Effector CD8-positive, alpha-beta T cell (primary cell): Measurements from ENCODE around the gene FOXD1.
"Not testable (repeated sequence)": the region's sequence is repeated elsewhere in the genome, so short reads cannot be mapped to it uniquely, and the experiment has no call there.

ENCODE experiments used
- DNase-seq: peaks from one replicate; lab custom pipeline; 2025; lab: John Stamatoyannopoulos, UW
- total RNA-seq, 4 experiments: gene quantifications; one replicate each; lab custom pipeline; 2026; lab: John Stamatoyannopoulos, UW

Gene FOXD1
- total RNA-seq = 0.27 to 0.97 (median 0.67) reads per million in 4 experiments

DNA sequence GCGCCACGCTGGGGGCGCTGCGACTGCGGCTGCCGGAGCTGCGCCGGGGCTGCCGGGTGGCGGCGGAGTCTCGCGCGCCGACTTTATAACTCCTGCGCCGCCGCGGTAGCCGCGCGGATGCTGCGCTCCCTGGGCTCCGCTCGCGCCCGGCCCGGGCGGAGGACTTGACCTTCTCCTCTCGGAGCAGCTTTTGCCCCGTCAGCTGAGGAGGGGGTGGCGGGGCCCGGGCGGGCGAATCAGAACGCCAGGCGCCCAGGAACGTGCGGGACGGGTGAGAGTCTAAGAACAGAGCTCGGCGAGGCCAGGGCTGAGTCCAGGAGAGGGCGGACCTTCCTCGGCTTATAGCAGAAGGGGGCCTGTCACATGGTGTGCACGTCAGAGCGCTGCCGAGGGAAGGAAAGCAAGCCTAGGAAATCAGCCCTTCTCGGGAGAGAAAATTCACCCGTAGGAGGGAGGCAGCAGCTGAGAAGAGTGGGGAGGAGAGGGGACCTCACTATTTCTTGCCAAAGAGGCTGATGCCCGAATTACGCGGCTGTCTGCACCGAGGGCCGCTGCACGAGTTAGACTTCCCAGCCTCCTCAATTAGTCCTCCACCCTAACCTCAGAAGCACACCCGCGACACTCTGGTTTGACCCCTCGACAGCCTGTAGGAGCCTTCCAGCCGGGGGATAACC lies at the start of gene FOXD1:
TSS of gene FOXD1 (minus strand) at position 315 of the 674 bp plus-strand sequence. CDS start 415 bp downstream, outside the sequence.
- peak; percentile 5 for DNase-seq

DNA sequence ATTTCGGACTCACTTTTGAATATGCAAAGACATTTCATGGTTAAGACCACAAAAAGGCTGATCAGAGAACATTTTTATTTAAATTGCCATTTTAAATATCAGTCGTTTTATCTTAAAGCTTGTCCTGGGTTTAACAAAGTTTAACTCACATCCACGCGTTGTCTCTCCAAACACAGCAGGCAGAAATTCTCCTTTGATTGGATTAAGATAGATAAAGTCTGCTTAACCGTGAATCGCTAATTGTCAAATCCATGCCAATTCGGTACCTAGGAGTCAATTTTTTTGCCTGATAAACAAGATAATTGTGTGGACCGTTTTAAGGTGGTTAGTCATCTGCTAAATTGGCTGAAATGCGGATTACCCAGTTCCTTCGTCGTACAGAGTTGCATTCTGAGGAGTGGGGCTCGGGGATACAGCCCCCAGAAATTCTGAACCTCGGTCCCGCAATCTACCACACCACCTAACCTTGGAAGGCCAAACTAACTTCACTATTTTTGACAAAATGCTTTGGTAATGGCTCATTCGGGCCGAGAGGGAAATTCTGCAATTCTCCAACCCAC lies 49.0 kb upstream of the FOXD1 start:
- DNase-seq = no peak

- DNase-seq = no peak
Measured at GRCh38 chr5:73496984-73497457, 48.4 kb upstream of the FOXD1 start.

DNA sequence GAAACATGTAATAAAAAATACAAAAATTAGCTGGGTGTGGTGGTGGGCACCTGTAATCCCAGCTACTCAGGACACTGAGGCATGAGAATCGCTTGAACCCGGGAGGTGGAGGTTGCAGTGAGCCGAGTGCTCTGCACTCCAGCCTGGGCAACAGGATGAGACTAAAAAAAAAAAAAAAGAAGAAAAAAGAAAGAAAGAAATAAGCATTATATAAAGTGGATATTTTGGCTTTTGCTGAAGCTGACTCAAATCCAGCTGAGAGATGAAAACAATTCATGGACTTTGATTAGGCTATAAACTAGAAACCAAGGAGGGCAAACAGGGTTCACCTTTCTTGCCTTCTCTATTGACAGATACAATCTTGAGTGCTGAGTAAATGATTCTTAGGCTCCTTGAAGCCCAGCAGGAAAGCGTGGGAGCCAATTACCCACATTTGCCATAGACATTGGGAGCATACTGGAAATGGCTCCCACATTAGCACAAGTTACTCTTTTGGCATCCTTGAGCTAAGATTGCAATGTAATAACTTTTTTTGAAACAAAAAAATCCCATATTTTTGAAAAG lies 47.3 kb upstream of the FOXD1 start:
- no peak for DNase-seq

DNA sequence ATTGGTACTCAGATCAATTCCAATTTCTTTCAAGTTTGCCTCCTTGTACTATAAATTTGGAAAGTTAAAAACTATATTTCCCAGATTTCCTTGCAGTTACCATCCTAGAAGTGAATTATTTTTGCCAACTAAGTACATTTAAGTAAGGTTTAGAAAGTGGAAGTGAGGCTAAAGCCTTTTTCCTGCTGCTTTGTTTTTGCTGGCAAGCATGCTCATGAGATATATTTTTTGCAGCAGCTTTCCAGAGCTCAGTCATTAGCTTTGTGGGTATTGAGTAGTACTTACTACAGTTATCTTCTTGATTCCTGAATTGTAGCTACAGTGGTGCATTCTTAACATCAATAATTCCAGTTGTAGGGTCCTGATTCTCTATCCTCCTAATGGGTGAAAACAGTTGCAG lies 46.1 kb upstream of the FOXD1 start:
- DNase-seq = no peak

DNA sequence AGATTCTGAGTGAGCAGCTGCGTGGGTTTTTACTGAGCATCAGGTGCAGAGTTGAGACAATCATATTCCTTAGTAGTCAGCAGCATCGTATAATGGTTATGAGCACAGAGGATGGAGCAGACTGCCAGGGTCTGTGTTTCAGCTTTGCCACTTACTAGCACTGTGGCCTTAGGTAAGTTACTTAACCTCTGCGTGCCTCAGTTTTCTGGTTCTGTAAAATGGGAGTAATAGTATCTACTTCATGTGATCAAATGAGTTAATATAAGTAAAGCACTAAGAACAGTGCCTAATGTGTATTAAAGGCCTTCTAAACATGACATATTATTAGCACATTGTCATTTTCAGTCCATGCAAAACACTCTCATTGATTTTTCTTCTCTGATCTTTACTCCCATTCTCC lies 44.8 kb upstream of the FOXD1 start:
- DNase-seq = no peak

- DNase-seq = no peak
Measured at GRCh38 chr5:73491155-73491554, 42.6 kb upstream of the FOXD1 start.

- DNase-seq = no peak
Measured at GRCh38 chr5:73490088-73490487, 41.5 kb upstream of the FOXD1 start.

DNA sequence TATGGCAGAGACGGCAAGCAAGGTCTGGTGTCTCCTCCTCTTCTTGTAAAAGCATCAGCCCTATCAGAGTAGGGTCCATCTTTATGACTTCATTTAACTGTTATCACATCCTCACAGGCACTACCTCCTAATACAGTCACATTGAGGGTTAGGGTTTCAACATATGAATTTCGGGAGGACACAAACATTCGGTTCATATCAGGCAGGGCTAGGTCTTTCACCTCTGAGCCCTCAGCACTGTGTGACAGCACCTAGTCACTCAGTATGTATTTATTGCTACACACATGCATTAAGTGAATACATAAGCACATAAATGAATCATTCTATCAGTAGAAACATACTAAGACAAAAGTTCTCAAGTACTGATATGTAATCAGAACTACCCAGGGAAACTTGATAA lies 40.2 kb upstream of the FOXD1 start:
- DNase-seq = no peak

DNA sequence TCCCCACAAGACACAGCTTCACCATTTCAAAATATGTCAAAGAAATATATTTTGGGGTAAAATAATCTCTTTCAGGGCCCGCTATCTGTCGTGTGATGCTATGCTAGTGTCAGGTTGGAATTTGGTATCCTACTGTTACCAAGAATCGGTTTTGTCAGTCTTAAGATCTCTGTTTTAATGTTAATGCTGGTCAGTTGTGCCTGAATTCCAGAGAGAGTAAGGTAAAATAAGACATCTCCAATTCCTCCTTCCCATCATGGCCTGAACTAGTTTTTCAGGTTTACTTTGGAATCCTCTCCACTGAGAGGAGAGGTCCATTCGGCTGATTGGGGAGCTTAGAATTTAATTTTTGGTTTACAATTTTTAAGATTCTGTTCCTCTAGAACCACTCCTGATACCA lies 39.2 kb upstream of the FOXD1 start:
- no peak for DNase-seq

- DNase-seq = not testable (repeated sequence)
Measured at GRCh38 chr5:73487257-73487656, 38.7 kb upstream of the FOXD1 start.

GRCh38 chr5:73486119-73486899 lies 37.7 kb upstream of the FOXD1 start:
- no peak for DNase-seq

DNA sequence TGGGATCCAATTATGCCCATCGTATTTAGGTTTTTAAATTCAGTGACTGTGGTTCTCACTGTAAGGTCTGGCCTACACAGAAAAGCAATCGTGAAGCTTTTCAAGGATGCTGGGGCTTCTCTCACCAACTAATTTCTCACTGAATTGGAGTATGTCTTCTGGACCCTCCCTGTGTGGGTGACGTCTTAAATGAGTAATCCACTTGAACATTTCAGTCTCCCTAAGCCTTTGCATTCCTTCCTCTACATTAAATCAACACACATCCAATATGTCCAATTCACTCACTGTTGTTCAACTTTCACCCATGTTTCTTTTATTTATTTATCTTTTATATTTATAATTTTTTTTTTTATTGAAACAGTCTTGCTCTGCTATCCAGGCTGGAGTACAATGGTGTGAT lies 37.1 kb upstream of the FOXD1 start:
- DNase-seq = no peak

GRCh38 chr5:73484511-73484910 lies 35.9 kb upstream of the FOXD1 start:
- no peak for DNase-seq

DNA sequence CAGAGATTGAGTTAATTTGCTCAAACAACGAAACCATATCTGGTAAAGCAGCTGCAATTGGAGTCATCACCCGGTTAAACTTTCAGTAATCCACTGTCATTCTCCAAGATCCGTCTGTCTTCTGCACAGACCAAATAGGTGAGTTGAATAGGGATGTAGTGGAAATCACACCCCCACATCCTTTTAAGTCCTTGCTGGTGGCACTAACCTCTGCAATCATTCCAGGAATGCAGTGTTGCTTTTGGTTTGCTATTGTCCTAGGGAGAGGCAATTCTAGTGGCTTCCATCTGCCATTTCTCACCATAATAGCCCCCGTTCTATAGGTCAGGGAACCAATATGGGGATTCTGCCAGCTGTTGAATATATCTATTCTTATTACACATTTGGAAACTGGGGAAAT lies 35.1 kb upstream of the FOXD1 start:
- no peak for DNase-seq

DNA sequence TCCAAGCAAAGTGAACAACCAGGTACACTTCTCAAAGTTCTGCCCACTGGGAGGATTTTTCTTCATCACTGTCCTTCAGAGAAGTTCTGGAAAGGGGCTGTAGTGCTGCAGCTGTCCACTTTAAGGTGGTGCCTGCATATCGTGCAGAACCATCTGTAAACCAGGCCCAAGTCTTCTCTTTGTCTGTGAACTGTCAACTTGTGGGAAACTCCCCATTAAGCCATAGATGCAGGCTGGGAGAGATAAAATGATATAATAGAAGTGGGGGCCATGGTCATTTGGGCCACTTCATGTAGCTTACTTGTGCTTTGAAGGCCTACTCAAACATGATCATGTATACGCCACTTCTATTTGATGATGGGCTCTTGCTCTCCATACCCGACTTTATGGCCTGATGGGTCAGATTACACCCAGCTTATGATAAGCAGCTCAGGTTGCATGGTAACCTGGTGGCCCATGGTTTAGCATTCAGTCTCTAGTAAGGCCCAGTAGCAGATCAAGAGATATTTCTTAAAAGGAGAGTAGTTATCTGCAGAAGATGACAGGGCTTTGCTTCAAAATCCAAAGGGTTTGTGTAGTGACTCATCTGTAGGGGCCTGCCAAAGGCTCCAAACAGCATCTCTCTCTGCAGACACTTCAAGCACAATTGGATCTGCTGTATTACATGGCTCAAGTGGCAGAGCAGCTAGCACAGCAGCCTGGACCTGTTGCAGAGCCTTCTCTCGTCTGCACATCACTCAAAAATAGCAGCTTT lies 34.0 kb upstream of the FOXD1 start:
- no peak for DNase-seq

GRCh38 chr5:73480500-73480899 lies 31.9 kb upstream of the FOXD1 start:
- DNase-seq = no peak

GRCh38 chr5:73472116-73472515 lies 23.5 kb upstream of the FOXD1 start:
- DNase-seq = no peak

- DNase-seq = no peak
Measured at GRCh38 chr5:73471654-73472053, 23.1 kb upstream of the FOXD1 start.

GRCh38 chr5:73469878-73470277 lies 21.3 kb upstream of the FOXD1 start:
- no peak for DNase-seq

GRCh38 chr5:73468638-73469037 lies 20.1 kb upstream of the FOXD1 start:
- not testable (repeated sequence) for DNase-seq
